IPS-20b (cell line): ENCODE data around the gene GALT.

ENCODE experiments used
- H3K27ac ChIP-seq: one replicate; pipeline ENCODE4 v1.5.1; 2013; ENCODE audit warnings: low read length
- H3K27me3 ChIP-seq: 2 replicates; pipeline ENCODE4 v1.6.1; 2013; ENCODE audit warnings: mild to moderate bottlenecking, low read length, inconsistent platforms; ENCODE audit not compliant: insufficient read depth
- H3K36me3 ChIP-seq: 2 replicates; pipeline ENCODE4 v1.6.1; 2013; ENCODE audit warnings: low read depth, mild to moderate bottlenecking, inconsistent platforms, low read length, moderate library complexity; ENCODE audit not compliant: insufficient read depth
- H3K4me1 ChIP-seq: 2 replicates; pipeline ENCODE4 v1.6.1; 2013; ENCODE audit warnings: mild to moderate bottlenecking, control low read depth, inconsistent platforms, low read length, moderate library complexity; ENCODE audit not compliant: insufficient read depth
- H3K4me3 ChIP-seq: 2 replicates; pipeline ENCODE4 v1.5.1; 2013; ENCODE audit warnings: mild to moderate bottlenecking, low read length, inconsistent platforms
- H3K9ac ChIP-seq: 2 replicates; pipeline ENCODE4 v1.6.1; 2013; ENCODE audit warnings: low read depth, mild to moderate bottlenecking, inconsistent platforms, low read length, moderate library complexity
- H3K9me3 ChIP-seq: 2 replicates; pipeline ENCODE4 v1.6.1; 2013; ENCODE audit warnings: mild to moderate bottlenecking, low read depth, low read length, inconsistent platforms; ENCODE audit not compliant: insufficient read depth

The GALT gene

GRCh38 chr9:34654323-34655051 is 8.0 kb downstream of the GALT start:
- Histone ChIP-seq H3K4me3 (no peak overlapping the region), H3K9me3 (no peaks in the 10 kb centered on the region), H3K4me1 (peaks cover 9% of the 10 kb centered on the region; the same call in 1 of the 2 replicates), H3K9ac (no peak overlapping the region), H3K36me3 (peaks cover 10% of the 10 kb centered on the region), H3K27me3 (no peaks in the 10 kb centered on the region), H3K27ac (no peak overlapping the region)

GRCh38 chr9:34655394-34655793 is 8.9 kb downstream of the GALT start:
- H3K4me1 ChIP-seq: peaks cover 9% of the 10 kb centered on the region; the same call in 1 of the 2 replicates
- H3K27me3 ChIP-seq: no peaks in the 10 kb centered on the region
- H3K9me3 ChIP-seq: no peaks in the 10 kb centered on the region
- peaks cover under 1% of the 10 kb centered on the region; the same call in 1 of the 2 replicates for H3K36me3 ChIP-seq
- H3K9ac ChIP-seq: no peak overlapping the region
- H3K4me3 ChIP-seq: no peak overlapping the region
- H3K27ac ChIP-seq: no peak overlapping the region

GRCh38 chr9:34656992-34657391 is 10.5 kb downstream of the GALT start:
- no peak overlapping the region for H3K4me3 ChIP-seq
- no peaks in the 10 kb centered on the region for H3K27me3 ChIP-seq
- H3K9ac ChIP-seq: no peak overlapping the region
- H3K36me3 ChIP-seq: no peaks in the 10 kb centered on the region
- H3K9me3 ChIP-seq: no peaks in the 10 kb centered on the region
- peaks cover 4% of the 10 kb centered on the region; the same call in 1 of the 2 replicates for H3K4me1 ChIP-seq
- H3K27ac ChIP-seq: no peak overlapping the region

DNA sequence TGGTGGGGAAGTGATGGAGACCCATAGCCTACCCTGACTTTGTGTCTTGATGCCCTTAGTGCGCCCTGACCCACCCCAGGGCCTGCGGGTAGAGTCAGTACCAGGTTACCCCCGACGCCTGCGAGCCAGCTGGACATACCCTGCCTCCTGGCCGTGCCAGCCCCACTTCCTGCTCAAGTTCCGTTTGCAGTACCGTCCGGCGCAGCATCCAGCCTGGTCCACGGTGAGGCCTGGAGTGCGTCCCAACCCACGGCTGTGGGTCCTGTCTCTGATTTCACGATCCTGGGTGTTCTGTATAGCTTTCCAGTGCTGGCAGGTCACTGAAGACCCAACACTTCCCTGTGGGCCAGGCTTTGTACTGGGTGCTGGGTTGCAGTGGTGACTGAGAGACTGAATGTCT is 12.0 kb downstream of the GALT start:
- no peak overlapping the region for H3K9ac ChIP-seq
- H3K4me3 ChIP-seq: no peak overlapping the region
- no peaks in the 10 kb centered on the region for H3K9me3 ChIP-seq
- no peaks in the 10 kb centered on the region for H3K27me3 ChIP-seq
- no peaks in the 10 kb centered on the region for H3K36me3 ChIP-seq
- peaks cover under 1% of the 10 kb centered on the region; the same call in 1 of the 2 replicates for H3K4me1 ChIP-seq
- H3K27ac ChIP-seq: no peak overlapping the region

GRCh38 chr9:34659592-34660253 is 13.2 kb downstream of the GALT start:
- Histone ChIP-seq H3K9ac (no peak overlapping the region), H3K27ac (no peak overlapping the region), H3K27me3 (peaks cover 3% of the 10 kb centered on the region; the same call in 1 of the 2 replicates), H3K9me3 (no peaks in the 10 kb centered on the region), H3K36me3 (no peaks in the 10 kb centered on the region), H3K4me1 (no peaks in the 10 kb centered on the region; the same call in 1 of the 2 replicates), H3K4me3 (no peak overlapping the region)

- Histone ChIP-seq H3K27ac (no peak within 1 kb of the TSS), H3K9ac (no peak within 1 kb of the TSS), H3K27me3 (peaks cover 3% of the 10 kb centered on the region; the same call in 1 of the 2 replicates), H3K4me1 (no peaks in the 10 kb centered on the region; the same call in 1 of the 2 replicates), H3K36me3 (no peaks in the 10 kb centered on the region; the same call in 1 of the 2 replicates), H3K4me3 (no peak within 1 kb of the TSS), H3K9me3 (no peaks in the 10 kb centered on the region)
These were observed 16.2 kb downstream of the GALT start, which contains the start of gene CCL27 for GRCh38 chr9:34662526-34663302. Gene CCL27, minus strand, starts transcription at chr9:34662657. Its CDS starts 24 bp downstream, at chr9:34662633.

GRCh38 chr9:34663303-34663605 is 16.8 kb downstream of the GALT start:
- no peaks in the 10 kb centered on the region for H3K9me3 ChIP-seq
- no peaks in the 10 kb centered on the region; the same call in 1 of the 2 replicates for H3K36me3 ChIP-seq
- H3K9ac ChIP-seq: no peak overlapping the region
- no peak overlapping the region for H3K4me3 ChIP-seq
- H3K27ac ChIP-seq: no peak overlapping the region
- peaks cover 3% of the 10 kb centered on the region; the same call in 1 of the 2 replicates for H3K27me3 ChIP-seq
- H3K4me1 ChIP-seq: no peaks in the 10 kb centered on the region; the same call in 1 of the 2 replicates

GRCh38 chr9:34664281-34665066 is 18.0 kb downstream of the GALT start:
- Histone ChIP-seq H3K27me3 (peaks cover 3% of the 10 kb centered on the region; the same call in 1 of the 2 replicates), H3K27ac (no peak overlapping the region)

DNA sequence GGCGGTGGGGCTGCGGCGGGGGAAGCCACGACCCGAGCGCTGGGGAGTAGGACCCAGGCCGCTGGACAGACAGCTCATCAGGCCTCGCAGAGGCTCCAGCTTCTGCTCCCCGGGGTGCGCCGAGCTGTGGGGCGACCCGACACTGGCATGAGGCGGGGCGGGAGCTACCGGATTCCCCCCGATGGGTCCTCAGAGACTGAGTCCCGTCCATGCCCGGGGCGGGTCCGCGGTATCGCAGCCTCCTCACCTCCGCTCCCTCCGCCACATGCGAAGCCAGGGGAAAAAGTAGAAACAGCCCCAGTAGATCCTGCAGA is 18.5 kb downstream of the GALT start:
- no peaks in the 10 kb centered on the region; the same call in 1 of the 2 replicates for H3K36me3 ChIP-seq
- H3K9ac ChIP-seq: no peak overlapping the region
- no peak overlapping the region for H3K27ac ChIP-seq
- no peaks in the 10 kb centered on the region; the same call in 1 of the 2 replicates for H3K4me1 ChIP-seq
- H3K27me3 ChIP-seq: peaks cover 3% of the 10 kb centered on the region; the same call in 1 of the 2 replicates
- H3K4me3 ChIP-seq: peak overlapping the region; percentile 68
- peaks cover 4% of the 10 kb centered on the region; the same call in 1 of the 2 replicates for H3K9me3 ChIP-seq

More at GRCh38 chr9:34664281-34665066, 18.0 kb downstream of the GALT start:
- no peaks in the 10 kb centered on the region; the same call in 1 of the 2 replicates for H3K36me3 ChIP-seq
- no peaks in the 10 kb centered on the region for H3K9me3 ChIP-seq
- no peaks in the 10 kb centered on the region; the same call in 1 of the 2 replicates for H3K4me1 ChIP-seq
- H3K4me3 ChIP-seq: peak overlapping the region; percentile 68
- no peak overlapping the region for H3K9ac ChIP-seq

GRCh38 chr9:34665381-34666250 is 19.1 kb downstream of the GALT start:
- Histone ChIP-seq H3K4me3 (peak overlapping the region; percentile 98), H3K4me1 (no peaks in the 10 kb centered on the region; the same call in 1 of the 2 replicates), H3K36me3 (no peaks in the 10 kb centered on the region; the same call in 1 of the 2 replicates), H3K27me3 (peaks cover 3% of the 10 kb centered on the region; the same call in 1 of the 2 replicates), H3K9me3 (peaks cover 4% of the 10 kb centered on the region; the same call in 1 of the 2 replicates), H3K27ac (peak overlapping the region; percentile 95), H3K9ac (peak overlapping the region; percentile 97)
